Astrocyte (in vitro differentiated cells and primary cell): ENCODE results near the gene COL18A1. TPM values are rescaled to one million over a fixed set of nuclear protein-coding genes. Genes with fewer than 3 reads are reported as not detected.

Source experiments
- DNase-seq: peaks from one replicate; pipeline ENCODE4 v3.0.0-alpha.2; 2010; ENCODE audit warnings: low read depth
- FAIRE-seq: peaks from 2 replicates; lab custom pipeline; 2011; peaks lifted over from hg19 to GRCh38; lab: Jason Lieb, UNC
- H2AFZ ChIP-seq: 2 replicates; pipeline ENCODE4 v1.6.0; 2012; ENCODE audit warnings: low read depth, low read length, inconsistent platforms
- H3K27ac ChIP-seq: 2 replicates; pipeline ENCODE4 v1.5.1; 2011; ENCODE audit warnings: low read depth, low read length, inconsistent platforms
- H3K27me3 ChIP-seq: 2 replicates; pipeline ENCODE4 v1.6.0; 2011; ENCODE audit warnings: low read length, inconsistent platforms; ENCODE audit not compliant: insufficient read depth
- H3K36me3 ChIP-seq: 2 replicates; pipeline ENCODE4 v1.5.1; 2011; ENCODE audit warnings: low read length, inconsistent platforms; ENCODE audit not compliant: insufficient read depth
- H3K4me1 ChIP-seq: 2 replicates; pipeline ENCODE4 v1.5.1; 2011; ENCODE audit warnings: low read length, inconsistent platforms; ENCODE audit not compliant: insufficient read depth
- H3K4me2 ChIP-seq: 2 replicates; pipeline ENCODE4 v1.6.0; 2012; ENCODE audit warnings: low read length, inconsistent platforms
- H3K4me3 ChIP-seq: 2 replicates; pipeline ENCODE4 v1.5.1; 2011; ENCODE audit warnings: low read depth, mild to moderate bottlenecking, low read length, inconsistent platforms; ENCODE audit not compliant: insufficient read depth
- H3K79me2 ChIP-seq: 2 replicates; pipeline ENCODE4 v1.6.0; 2012; ENCODE audit warnings: mild to moderate bottlenecking, low read length, inconsistent platforms; ENCODE audit not compliant: insufficient read depth
- H3K9ac ChIP-seq: 2 replicates; pipeline ENCODE4 v1.6.0; 2012; ENCODE audit warnings: mild to moderate bottlenecking, low read length, inconsistent platforms
- H3K9me3 ChIP-seq: 2 replicates; pipeline ENCODE4 v1.5.1; 2012; ENCODE audit warnings: low read depth, mild to moderate bottlenecking, low read length, inconsistent platforms; ENCODE audit not compliant: insufficient read depth
- H4K20me1 ChIP-seq: 2 replicates; pipeline ENCODE4 v1.6.0; 2012; ENCODE audit warnings: low read length, inconsistent platforms; ENCODE audit not compliant: insufficient read depth
- H3K27ac Mint-ChIP-seq: one replicate; pipeline ENCODE4 v1.8.0; 2021; ENCODE audit warnings: mild to moderate bottlenecking, mixed read lengths; ENCODE audit not compliant: unreplicated experiment
- H3K27me3 Mint-ChIP-seq: one replicate; pipeline ENCODE4 v1.8.0; 2021; ENCODE audit warnings: low read depth, mixed read lengths; ENCODE audit not compliant: unreplicated experiment
- H3K36me3 Mint-ChIP-seq: one replicate; pipeline ENCODE4 v1.8.0; 2021; ENCODE audit warnings: low read depth, mixed read lengths; ENCODE audit not compliant: unreplicated experiment
- H3K4me1 Mint-ChIP-seq: one replicate; pipeline ENCODE4 v1.8.0; 2021; ENCODE audit warnings: low read depth, mixed read lengths; ENCODE audit not compliant: unreplicated experiment
- H3K4me3 Mint-ChIP-seq: one replicate; pipeline ENCODE4 v1.8.0; 2021; ENCODE audit warnings: mild to moderate bottlenecking, moderate library complexity, mixed read lengths; ENCODE audit not compliant: unreplicated experiment
- H3K9me3 Mint-ChIP-seq: one replicate; pipeline ENCODE4 v1.8.0; 2021; ENCODE audit warnings: mild to moderate bottlenecking, mixed read lengths; ENCODE audit not compliant: unreplicated experiment
- EZH2 ChIP-seq: IDR thresholded peaks from 2 replicates; pipeline ENCODE4 v1.6.1; 2012; ENCODE audit warnings: mild to moderate bottlenecking, low read length, inconsistent platforms; ENCODE audit not compliant: insufficient read depth
- total RNA-seq: library from RNA; stranded (reverse); gene quantifications from 2 replicates; pipeline ENCODE4 v1.2.1, GENCODE V29; 2021
- TF ChIP-seq, protein P1 (sequence below): IDR thresholded peaks from 2 replicates; pipeline ENCODE4 v1.5.1; 2011; ENCODE audit warnings: low read depth, mild to moderate bottlenecking, inconsistent platforms, low read length, moderate library complexity; ENCODE audit not compliant: insufficient read depth

The COL18A1 gene
- total RNA-seq, 1 donor from 2014 or later: 616 TPM

DNA sequence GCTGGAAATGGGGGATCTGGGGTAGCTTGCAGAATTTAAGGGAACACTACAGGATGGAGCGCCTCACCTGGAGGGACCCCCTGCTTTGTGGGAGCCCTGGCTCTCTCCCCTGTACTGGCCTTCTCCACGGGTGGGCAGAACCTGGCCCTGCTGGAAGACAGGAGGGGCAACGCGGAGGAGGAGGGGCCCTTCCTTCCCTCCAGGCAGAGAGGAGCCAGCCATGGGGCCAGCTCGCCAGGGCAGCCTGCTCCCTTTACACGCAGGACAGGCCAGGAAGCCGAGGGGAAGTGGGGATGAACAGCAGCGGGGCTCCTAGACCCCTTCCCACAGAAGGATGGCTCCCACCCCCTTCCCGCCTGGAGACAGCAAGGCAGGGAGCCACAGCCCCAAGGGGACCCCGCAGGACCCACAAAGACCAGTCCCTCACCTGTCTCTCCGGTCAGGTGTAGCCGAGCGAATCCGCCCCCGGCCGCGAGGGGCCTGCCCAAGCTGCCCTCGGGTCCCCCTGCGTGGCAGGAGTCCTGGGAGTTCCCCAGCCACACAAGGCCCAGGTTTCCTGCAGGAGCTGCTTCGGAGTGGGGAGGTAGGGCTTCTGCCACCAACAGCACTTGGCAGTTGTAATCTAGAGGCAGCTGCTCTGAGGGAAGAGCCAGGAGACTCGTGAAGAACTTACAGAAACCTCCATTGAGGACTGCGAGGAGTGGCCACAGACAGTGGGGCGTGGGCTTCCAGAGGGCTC lies 138.9 kb downstream of the COL18A1 start:
- Histone ChIP-seq H3K9ac (no peak overlapping the region), H2AFZ (no peak overlapping the region), H3K4me2 (no peak overlapping the region), H3K27ac (no peak overlapping the region), H4K20me1 (peaks cover 12% of the 10 kb centered on the region), H3K4me1 (peaks cover 8% of the 10 kb centered on the region), H3K79me2 (peaks cover 27% of the 10 kb centered on the region), H3K36me3 (no peaks in the 10 kb centered on the region), H3K4me3 (no peak overlapping the region), H3K27me3 (no peaks in the 10 kb centered on the region), H3K9me3 (no peaks in the 10 kb centered on the region)
- FAIRE-seq (no peak), DNase-seq (no peak)
- H3K9me3 Mint-ChIP-seq: no peaks in the 10 kb centered on the region
- peak overlapping the region; percentile 71 for H3K4me3 Mint-ChIP-seq
- H3K4me1 Mint-ChIP-seq: no peaks in the 10 kb centered on the region
- TF ChIP-seq, protein P1, sequence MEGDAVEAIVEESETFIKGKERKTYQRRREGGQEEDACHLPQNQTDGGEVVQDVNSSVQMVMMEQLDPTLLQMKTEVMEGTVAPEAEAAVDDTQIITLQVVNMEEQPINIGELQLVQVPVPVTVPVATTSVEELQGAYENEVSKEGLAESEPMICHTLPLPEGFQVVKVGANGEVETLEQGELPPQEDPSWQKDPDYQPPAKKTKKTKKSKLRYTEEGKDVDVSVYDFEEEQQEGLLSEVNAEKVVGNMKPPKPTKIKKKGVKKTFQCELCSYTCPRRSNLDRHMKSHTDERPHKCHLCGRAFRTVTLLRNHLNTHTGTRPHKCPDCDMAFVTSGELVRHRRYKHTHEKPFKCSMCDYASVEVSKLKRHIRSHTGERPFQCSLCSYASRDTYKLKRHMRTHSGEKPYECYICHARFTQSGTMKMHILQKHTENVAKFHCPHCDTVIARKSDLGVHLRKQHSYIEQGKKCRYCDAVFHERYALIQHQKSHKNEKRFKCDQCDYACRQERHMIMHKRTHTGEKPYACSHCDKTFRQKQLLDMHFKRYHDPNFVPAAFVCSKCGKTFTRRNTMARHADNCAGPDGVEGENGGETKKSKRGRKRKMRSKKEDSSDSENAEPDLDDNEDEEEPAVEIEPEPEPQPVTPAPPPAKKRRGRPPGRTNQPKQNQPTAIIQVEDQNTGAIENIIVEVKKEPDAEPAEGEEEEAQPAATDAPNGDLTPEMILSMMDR: no peak
- TF ChIP-seq EZH2: no peak
- H3K36me3 Mint-ChIP-seq: no peaks in the 10 kb centered on the region
- no peak overlapping the region for H3K27ac Mint-ChIP-seq
- H3K27me3 Mint-ChIP-seq: peaks cover 10% of the 10 kb centered on the region

DNA sequence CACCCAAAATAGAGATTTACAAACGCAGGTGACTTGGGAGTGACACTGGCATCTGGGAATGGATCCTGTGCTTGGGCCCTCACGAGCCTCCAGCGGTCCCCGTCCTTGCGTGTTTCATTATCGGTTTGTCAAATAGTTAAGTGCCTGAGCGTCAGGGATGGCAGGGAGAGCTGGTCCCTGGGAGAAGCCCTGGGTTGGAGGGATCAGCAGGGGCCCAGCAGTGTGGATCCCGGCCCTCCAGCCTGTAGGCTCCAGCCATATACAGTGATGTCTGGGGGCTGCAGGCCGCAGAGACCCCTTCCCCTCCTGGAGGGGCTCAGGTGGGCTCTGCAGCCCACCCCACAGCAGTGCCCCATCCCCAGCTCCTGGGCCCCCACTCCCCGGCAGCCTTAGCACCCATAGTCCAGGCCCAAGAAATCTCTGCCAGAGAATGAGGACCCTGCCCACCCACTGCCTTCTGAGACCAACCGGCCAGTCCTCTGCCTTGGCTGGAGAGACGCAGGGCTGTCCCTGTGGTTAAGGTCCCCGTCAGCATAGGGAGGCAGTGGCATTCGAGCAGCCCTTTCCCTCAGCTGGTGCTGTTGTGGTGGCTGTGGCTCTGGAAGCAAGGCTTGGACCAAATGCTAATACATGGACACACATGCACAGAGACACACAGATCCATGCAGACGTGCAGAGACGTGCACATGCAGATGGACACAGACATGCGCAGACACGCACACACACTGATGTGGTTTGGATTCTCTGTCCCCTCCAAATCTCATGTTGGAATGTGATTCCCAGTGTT lies 139.7 kb downstream of the COL18A1 start:
- DNase-seq: no peak
- H3K4me1 Mint-ChIP-seq: no peaks in the 10 kb centered on the region
- no peak overlapping the region for H3K27ac ChIP-seq
- no peak overlapping the region for H3K4me3 ChIP-seq
- no peak overlapping the region for H3K4me3 Mint-ChIP-seq
- TF ChIP-seq, protein P1: no peak
- no peak for TF ChIP-seq EZH2
- H3K27ac Mint-ChIP-seq: no peak overlapping the region
- peaks cover 12% of the 10 kb centered on the region for H3K27me3 Mint-ChIP-seq
- H3K4me1 ChIP-seq: peaks cover 8% of the 10 kb centered on the region
- H3K9me3 Mint-ChIP-seq: no peaks in the 10 kb centered on the region
- H4K20me1 ChIP-seq: peaks cover 9% of the 10 kb centered on the region
- H3K36me3 ChIP-seq: no peaks in the 10 kb centered on the region
- H3K9me3 ChIP-seq: no peaks in the 10 kb centered on the region
- H3K79me2 ChIP-seq: peaks cover 19% of the 10 kb centered on the region
- no peak overlapping the region for H3K4me2 ChIP-seq
- no peaks in the 10 kb centered on the region for H3K27me3 ChIP-seq
- H2AFZ ChIP-seq: no peak overlapping the region
- FAIRE-seq: no peak
- H3K9ac ChIP-seq: no peak overlapping the region
- H3K36me3 Mint-ChIP-seq: no peaks in the 10 kb centered on the region
